ENCODE results near the gene DENND1C. TPM values are rescaled to one million over a fixed set of nuclear protein-coding genes. Genes with fewer than 3 reads are reported as not detected.

Gene DENND1C
- total and polyA plus RNA-seq, 8 donors = 6.7 to 22.1 (median 18.8) TPM

GRCh38 chr19:6455924-6456323, 25.7 kb downstream of the DENND1C start:
- Histone ChIP-seq H3K4me3 (no peak overlapping the region), H3K9me3 (peaks cover 0 to 17% of the 10 kb centered on the region in 2 donors), H3K4me1 (peaks cover 0 to 18% of the 10 kb centered on the region in 2 donors), H3K27me3 (peaks cover 0 to 20% of the 10 kb centered on the region in 2 donors), H3K36me3 (peaks cover 0 to 40% of the 10 kb centered on the region in 2 donors), H3K27ac (no peak overlapping the region)
- no peak for TF ChIP-seq CTCF (IDR thresholded peaks at IDR 0.05)
- DNase-seq (no peak), ATAC-seq (no peak)
- intact Hi-C loops (cut with DNase I) = no loop called here

- Histone ChIP-seq H3K4me1 (peaks cover 0 to under 1% of the 10 kb centered on the region in 2 donors), H3K36me3 (peaks cover 0 to 40% of the 10 kb centered on the region in 2 donors), H3K9me3 (peaks cover 0 to 17% of the 10 kb centered on the region in 2 donors), H3K27me3 (peaks cover 0 to 11% of the 10 kb centered on the region in 2 donors), H3K4me3 (no peak overlapping the region), H3K27ac (no peak overlapping the region)
- no peak for TF ChIP-seq CTCF (IDR thresholded peaks at IDR 0.05)
- DNase-seq (no peak), ATAC-seq (no peak)
- intact Hi-C loops (cut with DNase I) = no loop called here
These were observed 27.5 kb downstream of the DENND1C start for GRCh38 chr19:6453951-6454565.

- H3K36me3 ChIP-seq = peaks cover 0 to 40% of the 10 kb centered on the region in 2 donors
- H3K27me3 ChIP-seq = peaks cover 0 to 2% of the 10 kb centered on the region in 2 donors
- H3K9me3 ChIP-seq = peaks cover 0 to 17% of the 10 kb centered on the region in 2 donors
- no peak for TF ChIP-seq CTCF (IDR thresholded peaks at IDR 0.05)
- intact Hi-C loops (cut with DNase I) = no loop called here
- no peaks in the 10 kb centered on the region for H3K4me1 ChIP-seq
- no peak for ATAC-seq
- no peak for DNase-seq
- no peak overlapping the region for H3K27ac ChIP-seq
- no peak overlapping the region for H3K4me3 ChIP-seq
These were observed 28.7 kb downstream of the DENND1C start for GRCh38 chr19:6452899-6453298.

- TF ChIP-seq CTCF (IDR thresholded peaks at IDR 0.05) = no peak
- no peak overlapping the region for H3K27ac ChIP-seq
- H3K36me3 ChIP-seq = peaks cover 0 to 40% of the 10 kb centered on the region in 2 donors
- no peak overlapping the region for H3K4me3 ChIP-seq
- DNase-seq = no peak
- H3K9me3 ChIP-seq = peaks cover 0 to 17% of the 10 kb centered on the region in 2 donors
- intact Hi-C loops (cut with DNase I) = no loop called here
- H3K4me1 ChIP-seq = no peaks in the 10 kb centered on the region
- H3K27me3 ChIP-seq = no peaks in the 10 kb centered on the region
- ATAC-seq = no peak
These were observed 29.4 kb downstream of the DENND1C start for GRCh38 chr19:6452223-6452614.

- no peak for DNase-seq
- TF ChIP-seq CTCF (IDR thresholded peaks at IDR 0.05) = no peak
- intact Hi-C loops (cut with DNase I) = no loop called here
- no peaks in the 10 kb centered on the region for H3K27me3 ChIP-seq
- no peaks in the 10 kb centered on the region for H3K4me1 ChIP-seq
- peaks cover 0 to 40% of the 10 kb centered on the region in 2 donors for H3K36me3 ChIP-seq
- ATAC-seq = no peak
- H3K9me3 ChIP-seq = peaks cover 0 to 17% of the 10 kb centered on the region in 2 donors
- H3K4me3 ChIP-seq = no peak overlapping the region
- H3K27ac ChIP-seq = no peak overlapping the region
These were observed 29.9 kb downstream of the DENND1C start for GRCh38 chr19:6451583-6452222.

Measured in left lung (tissue), 10 donors.